Effector memory CD8-positive, alpha-beta T cell (primary cell): ENCODE results near the gene LIX1.

ENCODE experiments used
- ATAC-seq: fragments of 150-1000 bp; cut with Tn5 transposase; replicated peaks from 2 replicates; pipeline ENCODE4 v1.10.0; 2021; ENCODE audit warnings: mild to moderate bottlenecking, moderate library complexity
- DNase-seq, 3 experiments: peaks; one replicate each; pipeline ENCODE4 v3.0.0; 2021
- H3K27ac Mint-ChIP-seq, 2 donors: one replicate each; pipeline ENCODE4 v1.8.0; 2022; ENCODE audit warnings: mild to moderate bottlenecking in 2 of 2, mixed read lengths in 2 of 2, moderate library complexity in 2 of 2
- H3K27me3 Mint-ChIP-seq, 2 donors: one replicate each; pipeline ENCODE4 v1.8.0; 2022; ENCODE audit warnings: mixed read lengths in 2 of 2
- H3K36me3 Mint-ChIP-seq: one replicate; pipeline ENCODE4 v1.8.0; 2022; ENCODE audit warnings: mild to moderate bottlenecking, moderate library complexity, mixed read lengths; ENCODE audit not compliant: insufficient read depth
- H3K4me1 Mint-ChIP-seq, 2 donors: one replicate each; pipeline ENCODE4 v1.8.0; 2022; ENCODE audit warnings: low read depth in 2 of 2, mixed read lengths in 2 of 2
- H3K4me3 Mint-ChIP-seq, 2 donors: one replicate each; pipeline ENCODE4 v1.8.0; 2022; ENCODE audit warnings: mild to moderate bottlenecking in 2 of 2, mixed read lengths in 2 of 2, moderate library complexity in 2 of 2
- H3K9me3 Mint-ChIP-seq, 2 donors: one replicate each; pipeline ENCODE4 v1.8.0; 2022; ENCODE audit warnings: mixed read lengths in 2 of 2

LIX1 gene

DNA sequence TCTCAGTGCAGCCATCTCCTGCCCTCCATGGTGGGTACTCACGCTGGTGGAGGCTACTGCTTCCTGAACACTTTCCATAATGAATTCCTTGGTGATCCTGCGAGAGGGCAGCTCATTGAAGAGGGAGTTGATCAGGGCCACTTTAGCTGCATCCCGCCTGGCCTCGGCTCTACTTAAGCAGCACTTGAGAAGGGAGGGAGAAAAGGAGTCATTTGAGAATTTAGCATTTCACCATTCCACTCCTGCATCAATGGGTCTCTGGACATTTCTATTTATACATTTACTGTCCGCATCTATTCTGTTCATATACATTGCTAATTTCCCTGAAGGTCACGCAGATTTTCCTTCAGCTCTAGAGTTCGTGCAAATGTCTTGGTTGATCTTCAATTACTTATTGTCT lies 35.1 kb downstream of the LIX1 start:
- Mint-ChIP-seq H3K4me1 (no peaks in the 10 kb centered on the region), H3K9me3 (no peaks in the 10 kb centered on the region), H3K27ac (no peak overlapping the region), H3K4me3 (no peak overlapping the region), H3K36me3 (no peaks in the 10 kb centered on the region), H3K27me3 (peaks cover 6 to 20% of the 10 kb centered on the region in 2 donors)
- no peak for DNase-seq
- ATAC-seq: no peak

- Mint-ChIP-seq H3K27me3 (peaks cover 6 to 20% of the 10 kb centered on the region in 2 donors), H3K4me1 (no peaks in the 10 kb centered on the region), H3K27ac (no peak overlapping the region), H3K36me3 (no peaks in the 10 kb centered on the region), H3K4me3 (no peak overlapping the region), H3K9me3 (no peaks in the 10 kb centered on the region)
- no peak for ATAC-seq
- DNase-seq: no peak
Observed at GRCh38 chr5:97106216-97106581, 36.2 kb downstream of the LIX1 start.

DNA sequence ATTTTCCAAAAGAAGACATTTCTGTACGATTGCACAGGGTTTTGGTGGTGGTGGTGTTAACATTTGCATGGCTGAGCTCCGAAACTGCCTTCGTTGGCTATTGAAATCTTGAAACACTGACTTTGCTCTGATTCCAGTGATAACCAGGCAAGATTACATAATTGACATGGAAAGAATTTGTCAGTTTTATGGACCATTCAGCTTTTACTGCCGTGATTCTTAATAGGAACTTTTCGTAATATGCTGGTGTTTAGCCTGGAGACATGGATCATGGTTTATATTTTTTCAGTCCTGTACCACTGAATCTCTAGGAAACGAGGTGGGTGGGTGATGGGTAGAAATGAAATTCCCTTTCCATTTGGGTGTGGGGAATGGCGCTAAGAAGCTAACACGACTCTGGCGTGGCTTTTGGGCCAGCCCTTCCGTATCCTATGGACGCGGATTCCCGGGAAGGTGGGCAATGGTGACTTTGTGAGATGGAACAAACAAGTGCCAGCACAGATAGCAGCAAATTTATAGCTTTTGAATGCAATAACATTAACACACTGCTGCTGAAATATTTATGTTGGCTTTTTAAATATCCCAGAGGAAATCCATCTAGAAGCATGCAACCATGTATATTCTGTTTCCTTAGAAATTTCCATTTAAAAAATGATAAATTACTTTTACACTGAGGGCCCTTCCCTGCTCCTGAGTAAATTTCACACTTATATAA lies 36.8 kb downstream of the LIX1 start:
- ATAC-seq (no peak), DNase-seq (no peak)
- Mint-ChIP-seq H3K9me3 (no peaks in the 10 kb centered on the region), H3K4me3 (no peak overlapping the region), H3K27me3 (peaks cover 6 to 20% of the 10 kb centered on the region in 2 donors), H3K36me3 (no peaks in the 10 kb centered on the region), H3K4me1 (no peaks in the 10 kb centered on the region), H3K27ac (no peak overlapping the region)

GRCh38 chr5:97102010-97102470 lies 40.4 kb downstream of the LIX1 start:
- DNase-seq (no peak), ATAC-seq (no peak)
- no peaks in the 10 kb centered on the region for H3K4me1 Mint-ChIP-seq
- peaks cover 3 to 25% of the 10 kb centered on the region in 2 donors for H3K27me3 Mint-ChIP-seq
- no peak overlapping the region for H3K4me3 Mint-ChIP-seq
- no peak overlapping the region for H3K27ac Mint-ChIP-seq
- no peaks in the 10 kb centered on the region for H3K36me3 Mint-ChIP-seq
- no peaks in the 10 kb centered on the region for H3K9me3 Mint-ChIP-seq

DNA sequence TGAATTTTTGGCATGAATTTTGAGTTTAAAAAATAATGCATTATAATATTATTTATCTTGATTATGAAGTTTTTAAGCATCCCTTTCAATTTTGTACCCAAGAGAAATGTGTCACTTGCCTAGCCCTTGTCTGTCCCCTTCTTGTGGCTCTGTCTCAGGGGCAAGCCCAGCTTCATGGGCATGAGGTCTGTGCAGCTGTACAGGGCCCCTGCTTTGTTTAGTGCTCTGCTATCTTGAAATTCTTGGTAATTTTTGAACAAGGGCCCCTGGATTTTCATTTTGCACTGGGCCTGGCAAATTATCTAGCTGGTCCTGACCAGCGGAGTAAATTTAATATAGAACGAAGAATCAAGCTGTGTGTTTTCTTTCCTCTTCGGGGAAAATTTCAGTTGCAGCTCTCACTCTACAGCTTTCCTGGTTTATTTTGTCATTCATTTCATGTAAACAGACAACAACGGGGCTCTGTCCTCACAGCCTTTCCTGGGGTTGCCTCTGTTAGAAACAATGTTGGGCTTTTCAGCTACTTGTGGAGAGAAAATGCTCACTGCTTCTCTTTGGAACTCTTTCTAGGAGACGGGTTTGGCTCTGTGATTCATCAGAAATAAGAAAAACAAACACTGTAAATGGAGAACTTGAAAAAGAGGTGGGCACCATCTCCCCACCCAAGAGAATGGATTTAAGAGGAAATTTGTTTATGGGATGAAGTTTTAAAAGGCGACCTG lies 41.1 kb downstream of the LIX1 start:
- peaks cover 5 to 21% of the 10 kb centered on the region in 2 donors for H3K27me3 Mint-ChIP-seq
- no peaks in the 10 kb centered on the region for H3K9me3 Mint-ChIP-seq
- H3K4me1 Mint-ChIP-seq: no peaks in the 10 kb centered on the region
- ATAC-seq (no peak), DNase-seq (no peak)
- no peak overlapping the region for H3K4me3 Mint-ChIP-seq
- H3K27ac Mint-ChIP-seq: no peak overlapping the region
- H3K36me3 Mint-ChIP-seq: no peaks in the 10 kb centered on the region

DNA sequence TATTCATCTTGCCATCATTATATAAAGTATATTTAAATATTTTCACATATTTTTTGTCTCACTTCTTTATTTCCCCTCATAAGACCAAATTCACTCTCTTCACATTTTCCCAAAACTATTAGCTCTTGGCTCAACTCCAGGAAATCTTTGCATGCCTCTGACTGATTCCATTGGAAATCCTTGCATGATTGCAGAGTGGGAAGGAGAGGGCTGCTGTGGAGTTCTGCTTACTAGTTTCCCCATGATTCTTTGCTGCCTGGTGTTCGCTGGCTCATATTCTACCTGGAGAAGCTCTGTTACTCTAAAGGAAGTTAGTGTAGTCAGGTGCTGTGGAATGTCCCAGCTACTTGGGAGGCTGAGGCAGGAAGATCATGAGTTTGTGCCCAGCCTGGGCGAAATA lies 41.9 kb downstream of the LIX1 start:
- ATAC-seq: no peak
- Mint-ChIP-seq H3K36me3 (no peaks in the 10 kb centered on the region), H3K4me1 (no peaks in the 10 kb centered on the region), H3K4me3 (no peak overlapping the region), H3K27ac (no peak overlapping the region), H3K27me3 (peaks cover 5 to 14% of the 10 kb centered on the region in 2 donors), H3K9me3 (no peaks in the 10 kb centered on the region)
- DNase-seq: no peak

DNA sequence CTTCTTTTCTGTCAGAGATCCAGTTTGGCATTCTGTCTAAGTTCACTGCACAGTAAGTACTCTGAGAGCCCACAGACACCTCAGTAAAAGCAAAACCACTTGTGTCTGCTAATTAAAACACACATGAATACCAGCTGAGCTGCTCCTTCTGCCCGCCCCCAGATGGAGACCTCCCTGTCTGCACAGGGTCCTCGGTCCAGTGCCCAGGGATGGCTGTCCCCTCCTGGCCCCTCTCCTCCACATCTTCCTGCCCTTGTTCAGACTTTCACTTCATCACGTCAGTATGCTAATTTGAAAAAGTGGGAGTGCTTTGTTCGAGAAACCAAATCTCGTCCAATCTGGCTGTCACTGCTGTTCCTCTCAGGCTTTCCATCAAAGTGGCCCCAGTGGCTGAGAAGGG lies 43.5 kb downstream of the LIX1 start:
- no peaks in the 10 kb centered on the region for H3K9me3 Mint-ChIP-seq
- no peak overlapping the region for H3K4me3 Mint-ChIP-seq
- H3K4me1 Mint-ChIP-seq: peaks cover 5 to 8% of the 10 kb centered on the region in 2 donors
- peaks cover 5 to 23% of the 10 kb centered on the region in 2 donors for H3K27me3 Mint-ChIP-seq
- no peak for ATAC-seq
- no peaks in the 10 kb centered on the region for H3K36me3 Mint-ChIP-seq
- no peak overlapping the region for H3K27ac Mint-ChIP-seq
- DNase-seq: no peak

GRCh38 chr5:97097326-97098230 lies 44.8 kb downstream of the LIX1 start:
- H3K36me3 Mint-ChIP-seq: no peaks in the 10 kb centered on the region
- no peaks in the 10 kb centered on the region for H3K9me3 Mint-ChIP-seq
- peaks cover 5 to 8% of the 10 kb centered on the region in 2 donors for H3K4me1 Mint-ChIP-seq
- H3K27me3 Mint-ChIP-seq: peaks cover 5 to 23% of the 10 kb centered on the region in 2 donors
- no peak for DNase-seq
- no peak overlapping the region for H3K27ac Mint-ChIP-seq
- no peak overlapping the region for H3K4me3 Mint-ChIP-seq
- ATAC-seq: no peak

DNA sequence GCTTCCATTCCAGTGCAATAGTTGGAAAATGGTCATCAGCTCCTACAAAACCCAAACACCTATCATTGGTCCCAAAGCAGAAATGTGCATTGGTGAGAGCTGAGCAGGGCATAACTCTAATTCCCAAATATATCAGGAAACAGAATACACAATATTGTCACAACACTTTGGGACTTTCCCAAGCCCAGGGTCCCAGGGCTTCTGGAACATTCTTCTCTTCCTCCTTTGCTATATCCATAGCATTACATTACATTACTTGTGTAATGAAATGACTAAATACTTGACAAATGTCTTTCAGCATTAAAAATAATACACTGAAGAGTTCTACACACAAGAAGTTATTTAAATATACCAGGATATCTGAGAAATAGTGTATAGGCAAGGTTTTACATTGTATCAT lies 45.6 kb downstream of the LIX1 start:
- ATAC-seq (no peak), DNase-seq (no peak)
- H3K9me3 Mint-ChIP-seq: no peaks in the 10 kb centered on the region
- H3K36me3 Mint-ChIP-seq: no peaks in the 10 kb centered on the region
- H3K27me3 Mint-ChIP-seq: peaks cover 5 to 23% of the 10 kb centered on the region in 2 donors
- H3K4me3 Mint-ChIP-seq: no peak overlapping the region
- no peak overlapping the region for H3K27ac Mint-ChIP-seq
- H3K4me1 Mint-ChIP-seq: peaks cover 5 to 8% of the 10 kb centered on the region in 2 donors

DNA sequence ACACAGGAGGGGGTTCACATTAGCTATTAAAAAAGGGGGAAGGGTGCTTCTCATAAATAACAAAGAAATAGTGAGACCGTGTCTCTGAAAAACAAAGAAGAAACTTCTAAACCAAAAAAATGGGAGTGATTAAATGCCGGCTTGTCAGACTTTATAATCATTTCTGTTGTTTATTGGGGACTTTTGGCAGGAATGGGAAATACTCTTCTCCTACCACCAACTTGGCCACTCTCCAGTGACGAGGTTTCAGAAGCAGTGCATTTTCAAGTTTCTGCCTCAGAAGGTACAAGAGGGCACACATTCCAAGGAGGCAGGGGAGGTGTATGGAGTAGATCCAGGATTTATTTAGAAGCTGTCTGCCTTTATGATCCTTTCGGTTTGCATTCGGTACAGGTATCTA lies 46.2 kb downstream of the LIX1 start:
- peaks cover 5 to 8% of the 10 kb centered on the region in 2 donors for H3K4me1 Mint-ChIP-seq

DNA sequence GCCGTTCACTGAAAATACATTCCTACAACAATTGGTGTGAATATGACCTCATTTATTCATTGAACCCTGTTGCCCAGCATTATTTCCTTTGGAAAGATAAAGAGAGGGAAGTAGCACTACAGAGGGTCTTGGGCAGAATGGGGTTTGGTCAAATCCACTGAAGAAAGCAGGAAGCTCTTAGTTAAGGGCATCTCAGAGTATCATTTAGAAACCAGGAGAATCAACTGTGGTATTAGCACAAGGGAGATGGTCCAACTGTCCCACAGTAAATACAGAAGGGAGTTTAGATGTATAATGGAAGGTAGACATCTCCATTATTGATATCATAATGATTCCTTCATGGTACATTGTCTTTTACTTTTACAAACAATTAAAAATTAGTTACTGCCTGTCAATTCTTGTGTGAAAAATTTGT lies 47.1 kb downstream of the LIX1 start:
- Mint-ChIP-seq H3K4me3 (no peak overlapping the region), H3K36me3 (no peaks in the 10 kb centered on the region), H3K27ac (no peak overlapping the region), H3K9me3 (no peaks in the 10 kb centered on the region), H3K4me1 (peaks cover 5 to 8% of the 10 kb centered on the region in 2 donors), H3K27me3 (peaks cover 5 to 23% of the 10 kb centered on the region in 2 donors)
- no peak for ATAC-seq
- DNase-seq: no peak

More for the DNA sequence above, 46.2 kb downstream of the LIX1 start:
- Mint-ChIP-seq H3K9me3 (no peaks in the 10 kb centered on the region), H3K27me3 (peaks cover 5 to 23% of the 10 kb centered on the region in 2 donors), H3K27ac (no peak overlapping the region), H3K4me3 (no peak overlapping the region), H3K36me3 (no peaks in the 10 kb centered on the region)
- DNase-seq: no peak
- ATAC-seq: no peak

DNA sequence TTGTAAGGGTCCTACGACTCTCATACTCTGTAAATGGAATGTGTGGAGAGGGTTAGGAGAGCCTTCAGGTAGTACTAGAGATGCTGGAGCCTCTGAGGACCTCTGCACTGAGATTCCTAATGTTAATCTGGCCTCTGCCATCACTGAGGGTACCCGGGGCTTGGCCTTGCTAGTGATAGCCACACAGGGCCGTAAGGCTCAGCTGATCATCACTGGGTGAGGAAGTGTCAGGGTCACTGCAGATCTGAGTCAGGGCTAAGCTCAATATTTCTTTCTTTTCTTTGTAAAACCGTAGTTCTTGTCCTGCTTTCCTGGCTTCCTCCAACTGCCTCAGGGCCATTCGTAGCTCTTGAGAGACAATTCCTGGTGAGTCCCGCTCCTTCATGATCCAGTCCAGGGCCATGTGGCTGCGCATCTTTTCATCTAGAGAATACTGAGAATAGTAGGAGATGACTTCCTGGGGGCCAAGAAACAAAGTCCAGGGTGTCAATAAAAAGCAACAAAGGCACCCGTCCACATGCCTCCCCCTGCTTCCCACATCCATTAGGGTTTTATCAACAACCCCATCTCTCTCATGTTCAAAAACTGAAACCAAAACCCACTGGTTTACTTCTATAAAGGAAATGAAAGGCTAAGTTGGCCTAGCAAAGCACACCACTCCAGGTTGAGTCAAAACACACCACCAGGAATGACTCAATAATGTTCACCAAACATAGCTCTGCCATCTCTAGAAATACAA lies 47.7 kb downstream of the LIX1 start:
- peaks cover 5 to 23% of the 10 kb centered on the region in 2 donors for H3K27me3 Mint-ChIP-seq

DNA sequence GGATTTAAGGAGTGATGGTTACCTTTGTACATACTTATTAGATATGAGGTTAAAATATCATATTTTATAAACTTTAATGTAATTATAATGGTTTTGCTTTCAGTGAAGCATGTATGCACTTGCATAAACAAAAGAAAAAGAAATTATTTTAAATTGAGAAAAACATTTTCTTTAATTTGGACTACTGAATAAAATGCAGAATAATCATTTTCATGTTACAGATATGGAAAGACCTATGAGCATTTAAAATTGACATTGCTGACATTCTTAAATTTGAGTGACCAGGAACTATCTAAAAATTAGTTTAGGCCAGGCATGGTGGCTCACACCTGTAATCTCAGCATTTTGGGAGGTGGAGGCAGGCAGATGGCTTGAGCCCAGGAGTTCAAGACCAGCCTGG lies 49.2 kb downstream of the LIX1 start:
- peaks cover 5 to 8% of the 10 kb centered on the region in 2 donors for H3K4me1 Mint-ChIP-seq
- peaks cover 2% of the 10 kb centered on the region for H3K36me3 Mint-ChIP-seq
- no peak overlapping the region for H3K27ac Mint-ChIP-seq
- peaks cover 5 to 16% of the 10 kb centered on the region in 2 donors for H3K27me3 Mint-ChIP-seq
- DNase-seq (no peak), ATAC-seq (no peak)
- no peaks in the 10 kb centered on the region for H3K9me3 Mint-ChIP-seq
- H3K4me3 Mint-ChIP-seq: no peak overlapping the region

More for the DNA sequence above, 47.7 kb downstream of the LIX1 start:
- Mint-ChIP-seq H3K36me3 (no peaks in the 10 kb centered on the region), H3K9me3 (no peaks in the 10 kb centered on the region), H3K27ac (no peak overlapping the region), H3K4me1 (peaks cover 5 to 8% of the 10 kb centered on the region in 2 donors), H3K4me3 (no peak overlapping the region)
- no peak for DNase-seq
- ATAC-seq: no peak
